ENCODE data around the gene KAT6B. TPM values are rescaled to one million over a fixed set of nuclear protein-coding genes. Genes with fewer than 3 reads are reported as not detected.

KAT6B gene
- total and polyA plus RNA-seq, 10 of the 15 experiments (the other 5 are each of a cell fraction or from before 2014, with no cell fraction given), result 2.7 to 22.6 (median 15.7) TPM

- TF ChIP-seq EP300 (IDR thresholded peaks at IDR 0.05; ENCODE audit: borderline replicate concordance in 1 of 2, control insufficient read depth in 1 of 2, low read depth in 2 of 2, low read length in 2 of 2), result 0 out of 4 replicates have a peak, but pooled peaks of 1 of the 2 experiments have one; percentile 34
- TF ChIP-seq RAD21 (IDR thresholded peaks at IDR 0.05; ENCODE audit: insufficient read depth, low read depth, low read length), result no peak; the same call in 1 of the 2 replicates
- 0 out of 2 replicates have a peak, but pooled peaks have one; percentile 29 for TF ChIP-seq LARP7 (IDR thresholded peaks at IDR 0.05)
- TF ChIP-seq MTA3 (IDR thresholded peaks at IDR 0.05; ENCODE audit: borderline replicate concordance, low read length), result no peak
- no peak for TF ChIP-seq HSF1 (IDR thresholded peaks at IDR 0.05; ENCODE audit: low read depth, low read length)
- TF ChIP-seq, protein P1, sequence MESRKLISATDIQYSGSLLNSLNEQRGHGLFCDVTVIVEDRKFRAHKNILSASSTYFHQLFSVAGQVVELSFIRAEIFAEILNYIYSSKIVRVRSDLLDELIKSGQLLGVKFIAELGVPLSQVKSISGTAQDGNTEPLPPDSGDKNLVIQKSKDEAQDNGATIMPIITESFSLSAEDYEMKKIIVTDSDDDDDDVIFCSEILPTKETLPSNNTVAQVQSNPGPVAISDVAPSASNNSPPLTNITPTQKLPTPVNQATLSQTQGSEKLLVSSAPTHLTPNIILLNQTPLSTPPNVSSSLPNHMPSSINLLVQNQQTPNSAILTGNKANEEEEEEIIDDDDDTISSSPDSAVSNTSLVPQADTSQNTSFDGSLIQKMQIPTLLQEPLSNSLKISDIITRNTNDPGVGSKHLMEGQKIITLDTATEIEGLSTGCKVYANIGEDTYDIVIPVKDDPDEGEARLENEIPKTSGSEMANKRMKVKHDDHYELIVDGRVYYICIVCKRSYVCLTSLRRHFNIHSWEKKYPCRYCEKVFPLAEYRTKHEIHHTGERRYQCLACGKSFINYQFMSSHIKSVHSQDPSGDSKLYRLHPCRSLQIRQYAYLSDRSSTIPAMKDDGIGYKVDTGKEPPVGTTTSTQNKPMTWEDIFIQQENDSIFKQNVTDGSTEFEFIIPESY (IDR thresholded peaks at IDR 0.05), result peak; percentile 72; the same call in 1 of the 2 replicates
- no peak; the same call in 1 of the 2 replicates for TF ChIP-seq RUNX3 (IDR thresholded peaks at IDR 0.05; ENCODE audit: low read length)
- TF ChIP-seq SIN3A (IDR thresholded peaks at IDR 0.05; ENCODE audit: low read depth, low read length), result no peak
- no peak for TF ChIP-seq PML (IDR thresholded peaks at IDR 0.05; ENCODE audit: low read length)
- no peak for TF ChIP-seq BMI1 (IDR thresholded peaks at IDR 0.05; ENCODE audit: borderline replicate concordance)
- TF ChIP-seq E2F4 (IDR thresholded peaks at IDR 0.05; ENCODE audit: low read depth, low read length), result no peak
- no peak; the same call in 1 of the 2 replicates for TF ChIP-seq RB1 (IDR thresholded peaks at IDR 0.05; ENCODE audit: borderline replicate concordance)
- TF ChIP-seq TCF12 (IDR thresholded peaks at IDR 0.05; ENCODE audit: low read depth, low read length), result 0 out of 2 replicates have a peak, but pooled peaks have one; percentile 49
- peak; percentile 90 for TF ChIP-seq NFYA (IDR thresholded peaks at IDR 0.05; ENCODE audit: borderline replicate concordance, low read depth, low read length)
- TF ChIP-seq RAD51 (IDR thresholded peaks at IDR 0.05), result no peak
Measured at GRCh38 chr10:74826142-74827044, at the start of gene KAT6B (continued).
